Esophagus muscularis mucosa (tissue), 4 donors: Measurements from ENCODE around the gene LGALS9.

Experiments used
- EP300 ChIP-seq: sonication (generic); formaldehyde crosslinking; IDR thresholded peaks from one replicate; pipeline ENCODE4 v1.6.1; 2017; ENCODE audit warnings: antibody characterized with exemption
- POLR2A ChIP-seq: fragments of 450-650 bp; IDR thresholded peaks from one replicate; pipeline ENCODE4 v1.6.1; 2017; ENCODE audit warnings: antibody characterized with exemption, moderate library complexity, mild to moderate bottlenecking, low read depth
- POLR2AphosphoS5 ChIP-seq, 2 donors: sonication (generic); formaldehyde crosslinking; IDR thresholded peaks; one replicate each; pipeline ENCODE4 v1.6.1; 2017; ENCODE audit warnings: antibody characterized with exemption in 2 of 2
- TF ChIP-seq, protein P1 (sequence below), 3 experiments: fragments of 200-600 bp in 2 of 3; fragments of 450-650 bp in 1 of 3; sonication (generic) in 2 of 3; IDR thresholded peaks; one replicate each; pipeline ENCODE4 v1.5.1; 2017 to 2019; ENCODE audit warnings: antibody characterized with exemption in 3 of 3, mild to moderate bottlenecking in 2 of 3, moderate library complexity in 1 of 3

DNA sequence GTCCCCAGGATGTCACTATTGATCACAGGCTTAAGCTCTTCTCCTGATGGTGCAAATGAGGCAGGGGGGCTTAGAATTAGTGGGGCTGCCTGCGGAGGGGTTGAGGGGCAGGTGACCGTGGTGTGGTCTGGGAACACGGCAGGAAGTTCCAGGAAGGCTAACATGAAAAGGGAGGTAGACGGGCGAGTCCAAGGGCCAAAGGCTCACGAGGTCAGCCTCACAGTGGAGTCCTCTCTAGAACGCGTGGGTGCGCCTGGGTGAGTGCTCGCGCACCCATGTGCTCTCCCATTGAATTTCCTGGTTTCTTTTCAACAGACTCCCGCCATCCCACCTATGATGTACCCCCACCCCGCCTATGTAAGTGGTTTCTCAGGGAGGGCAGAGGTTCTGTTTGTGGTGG is 15.2 kb downstream of the LGALS9 start:
- TF ChIP-seq, protein P1, sequence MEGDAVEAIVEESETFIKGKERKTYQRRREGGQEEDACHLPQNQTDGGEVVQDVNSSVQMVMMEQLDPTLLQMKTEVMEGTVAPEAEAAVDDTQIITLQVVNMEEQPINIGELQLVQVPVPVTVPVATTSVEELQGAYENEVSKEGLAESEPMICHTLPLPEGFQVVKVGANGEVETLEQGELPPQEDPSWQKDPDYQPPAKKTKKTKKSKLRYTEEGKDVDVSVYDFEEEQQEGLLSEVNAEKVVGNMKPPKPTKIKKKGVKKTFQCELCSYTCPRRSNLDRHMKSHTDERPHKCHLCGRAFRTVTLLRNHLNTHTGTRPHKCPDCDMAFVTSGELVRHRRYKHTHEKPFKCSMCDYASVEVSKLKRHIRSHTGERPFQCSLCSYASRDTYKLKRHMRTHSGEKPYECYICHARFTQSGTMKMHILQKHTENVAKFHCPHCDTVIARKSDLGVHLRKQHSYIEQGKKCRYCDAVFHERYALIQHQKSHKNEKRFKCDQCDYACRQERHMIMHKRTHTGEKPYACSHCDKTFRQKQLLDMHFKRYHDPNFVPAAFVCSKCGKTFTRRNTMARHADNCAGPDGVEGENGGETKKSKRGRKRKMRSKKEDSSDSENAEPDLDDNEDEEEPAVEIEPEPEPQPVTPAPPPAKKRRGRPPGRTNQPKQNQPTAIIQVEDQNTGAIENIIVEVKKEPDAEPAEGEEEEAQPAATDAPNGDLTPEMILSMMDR (IDR thresholded peaks at IDR 0.05): no peak
- TF ChIP-seq POLR2AphosphoS5 (IDR thresholded peaks at IDR 0.05): no peak
- no peak for TF ChIP-seq POLR2A
- TF ChIP-seq EP300: no peak
